Endometrium (tissue), 2 donors: ENCODE data around the gene PRB3.

ENCODE experiments used
- FAIRE-seq: peaks from 2 replicates; lab custom pipeline; 2012; peaks lifted over from hg19 to GRCh38; lab: Jason Lieb, UNC
- donor health status: control.
- donor health status: control.

Gene PRB3

GRCh38 chr12:11269607-11270006 is at the start of gene PRB3:
Gene PRB3 (minus strand): TSS chr12:11269707. CDS start chr12:11269669, 38 bp downstream.
- no peak for FAIRE-seq

DNA sequence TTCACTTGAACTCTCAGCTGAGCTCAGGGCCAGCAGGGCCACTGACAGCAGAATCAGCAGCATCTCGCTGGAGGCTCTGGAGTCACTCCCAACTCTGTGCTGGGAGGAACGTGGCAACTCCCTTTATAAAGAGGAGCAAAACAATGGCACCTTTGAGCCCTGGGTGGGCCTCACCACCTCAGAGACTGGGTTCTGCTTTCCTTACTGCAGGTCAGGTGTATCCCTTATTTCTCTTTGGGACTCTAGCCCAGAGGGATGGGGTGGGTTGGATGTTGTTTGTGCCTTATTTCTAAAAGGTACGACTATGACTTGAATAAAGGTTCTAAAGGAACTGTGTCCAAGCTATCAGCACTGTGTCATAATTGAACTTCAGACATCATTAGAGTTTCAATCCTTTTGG is 40.8 kb upstream of the PRB3 start, which contains the start of gene PRB4:
Gene PRB4 (minus strand): TSS at position 101 of the 400 bp plus-strand sequence. CDS start 38 bp downstream, at position 63.
- no peak for FAIRE-seq

GRCh38 chr12:11307143-11307542 is 37.6 kb upstream of the PRB3 start:
- no peak for FAIRE-seq

DNA sequence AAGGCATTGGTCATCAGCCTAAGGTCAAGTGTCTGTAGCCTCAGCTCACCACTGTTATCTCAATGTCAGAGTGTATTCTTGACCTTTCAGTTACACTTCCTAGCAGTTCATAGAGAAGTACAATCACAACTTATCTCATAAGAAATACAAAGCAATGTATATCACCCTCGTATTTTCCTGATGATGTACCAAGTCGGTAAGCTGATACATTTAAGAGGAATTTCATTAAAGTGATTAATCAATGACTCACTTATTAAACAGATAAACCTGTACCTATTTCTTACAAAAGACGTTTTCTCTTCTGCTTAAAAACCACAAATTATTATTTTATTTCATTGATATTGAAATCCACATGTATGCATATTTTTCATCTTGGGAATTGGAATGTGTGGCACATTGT is 3.9 kb upstream of the PRB3 start:
- no peak for FAIRE-seq

DNA sequence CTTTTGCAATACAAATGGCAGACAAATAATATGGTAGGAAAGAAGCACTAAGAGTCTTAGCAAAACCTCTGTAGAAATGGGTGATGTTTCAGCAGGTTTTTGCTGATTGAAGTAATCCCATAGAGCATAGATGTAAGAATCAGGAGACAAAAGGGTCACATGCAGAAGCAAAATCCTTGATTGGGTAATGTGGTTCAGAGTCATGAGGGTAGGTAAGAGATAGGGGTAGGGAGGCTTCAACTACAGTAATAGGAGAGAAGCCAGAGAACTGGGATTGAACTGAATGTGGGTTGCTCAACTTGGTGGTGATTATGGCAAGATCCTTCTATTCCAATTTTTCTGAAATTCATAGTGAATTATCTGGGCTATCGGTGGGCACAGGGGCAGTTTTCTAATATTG is 5.0 kb downstream of the PRB3 start:
- FAIRE-seq = no peak

DNA sequence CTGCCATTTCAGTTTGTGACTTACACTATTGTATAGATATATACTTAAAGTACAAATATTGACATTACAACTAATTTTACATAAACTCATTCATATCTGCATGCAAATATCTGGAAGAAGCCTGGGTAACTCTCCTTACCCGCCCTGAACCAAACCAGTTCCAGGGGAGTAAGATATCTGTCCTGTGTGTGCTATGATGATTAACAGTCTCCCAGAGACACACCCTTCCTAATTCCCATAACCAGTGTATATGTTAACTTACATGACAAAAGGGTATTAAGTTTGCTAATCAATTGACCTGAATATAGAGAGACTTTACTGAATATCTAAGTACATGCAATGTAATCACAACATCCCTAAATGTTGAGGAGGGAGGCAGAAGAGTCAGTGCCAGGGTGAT is 23.0 kb downstream of the PRB3 start:
- FAIRE-seq = no peak

GRCh38 chr12:11242656-11243055 is 26.9 kb downstream of the PRB3 start:
- FAIRE-seq = no peak

- FAIRE-seq = no peak
Measured at GRCh38 chr12:11240348-11240930, 29.1 kb downstream of the PRB3 start.

GRCh38 chr12:11238275-11238674 is 31.2 kb downstream of the PRB3 start:
- FAIRE-seq = no peak

DNA sequence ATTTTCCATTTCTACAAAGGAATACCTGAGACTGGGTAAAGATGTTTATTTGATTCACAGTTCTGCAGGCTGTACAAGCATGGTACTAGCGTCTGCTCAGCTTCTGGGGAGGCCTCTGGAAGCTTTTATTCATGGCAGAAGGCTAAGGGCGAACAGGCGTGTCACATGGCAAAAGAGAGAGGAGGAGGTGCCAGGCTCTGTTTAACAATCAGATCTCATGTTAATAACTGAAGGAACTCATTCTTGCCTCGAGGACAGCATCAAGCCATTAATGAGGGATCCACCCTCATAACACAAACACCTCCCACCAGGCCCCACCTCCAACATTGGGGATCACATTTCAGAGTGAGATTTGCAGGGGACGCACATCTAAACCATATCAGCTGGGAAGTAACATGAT is 36.0 kb downstream of the PRB3 start:
- FAIRE-seq = no peak

GRCh38 chr12:11228296-11228879 is 41.1 kb downstream of the PRB3 start:
- no peak for FAIRE-seq

DNA sequence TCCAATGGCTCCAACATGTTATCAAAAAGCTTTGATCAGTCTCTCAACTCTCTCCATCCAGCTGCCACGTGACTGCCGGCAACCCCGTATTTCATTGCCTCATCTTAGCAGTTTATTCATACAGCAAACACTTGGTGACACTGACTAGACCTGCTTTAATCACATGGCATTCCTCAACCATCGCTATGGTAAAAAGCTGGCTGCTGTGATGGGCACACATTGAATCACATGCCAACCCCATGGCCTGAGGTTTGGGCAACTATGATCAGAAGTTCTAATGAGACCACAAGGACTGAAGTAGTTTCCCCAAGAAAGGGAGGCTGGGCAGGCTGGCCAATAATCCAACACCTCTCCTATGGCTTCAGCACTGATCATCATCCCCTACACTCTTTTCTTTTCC is 42.1 kb downstream of the PRB3 start:
- no peak for FAIRE-seq
